Stimulated activated CD4-positive, alpha-beta T cell treated with anti-CD3 and anti-CD28 coated beads, TNF-alpha, amount 100 ng/mL, for 4 hours (primary cell): ENCODE data around the gene MED27.

Experiments
- DNase-seq, 3 experiments: peaks; one replicate each; pipeline ENCODE4 v3.0.0-alpha.2; 2020; ENCODE audit warnings: low read depth in 3 of 3

Gene MED27

DNA sequence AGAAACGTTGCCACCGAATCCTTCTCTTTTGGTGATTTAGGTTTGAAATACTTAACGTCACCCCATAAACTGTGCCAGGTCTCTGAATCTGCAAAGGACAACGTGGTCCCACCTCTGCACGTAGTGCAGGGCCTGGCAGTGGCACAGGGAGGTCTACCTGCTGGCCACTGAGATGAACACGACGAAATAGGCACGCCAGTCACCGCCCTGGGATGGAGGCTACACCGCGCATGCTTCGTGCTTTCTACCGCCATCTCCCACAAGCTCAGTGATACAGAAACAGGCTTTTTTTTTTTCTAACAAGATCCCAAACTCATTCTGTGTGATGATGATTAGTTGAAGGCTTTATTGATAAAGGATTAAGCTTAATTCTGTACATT lies 199.8 kb downstream of the MED27 start:
- no peak for DNase-seq

DNA sequence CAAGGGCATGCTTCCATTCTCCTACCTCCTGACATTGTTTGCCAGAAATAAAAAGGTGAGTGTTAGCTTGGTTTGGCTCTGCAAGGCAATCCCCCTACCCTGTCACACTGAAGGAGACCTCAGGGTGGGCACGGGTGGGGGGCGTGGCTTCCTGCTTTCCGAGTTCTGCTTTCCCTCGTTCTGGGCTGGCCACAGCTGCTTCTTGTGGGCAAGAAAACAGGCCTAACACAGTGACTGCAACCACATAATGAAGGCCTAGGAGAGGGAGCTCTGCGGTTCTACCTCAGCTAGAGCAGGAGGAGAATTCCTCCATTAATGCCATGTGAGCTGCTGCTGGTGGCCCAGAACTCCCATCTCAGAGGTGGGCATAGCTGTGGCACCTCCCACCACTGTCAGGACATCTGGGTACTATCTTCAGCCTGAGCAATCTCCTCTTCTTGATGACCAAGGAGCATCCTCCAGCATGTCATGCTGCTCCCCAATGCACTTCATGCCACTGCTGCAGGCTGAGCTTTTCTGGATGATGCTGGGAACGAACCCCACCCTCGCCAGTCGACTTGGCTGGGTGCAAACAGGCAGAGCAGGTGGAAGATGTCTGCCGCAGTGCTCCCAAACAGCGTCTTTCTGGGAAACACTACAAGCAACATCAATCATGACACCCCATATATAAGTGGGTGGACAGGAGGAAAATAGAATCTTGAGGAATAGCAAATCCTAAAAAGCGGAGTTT lies 200.3 kb downstream of the MED27 start:
- DNase-seq, result no peak

DNA sequence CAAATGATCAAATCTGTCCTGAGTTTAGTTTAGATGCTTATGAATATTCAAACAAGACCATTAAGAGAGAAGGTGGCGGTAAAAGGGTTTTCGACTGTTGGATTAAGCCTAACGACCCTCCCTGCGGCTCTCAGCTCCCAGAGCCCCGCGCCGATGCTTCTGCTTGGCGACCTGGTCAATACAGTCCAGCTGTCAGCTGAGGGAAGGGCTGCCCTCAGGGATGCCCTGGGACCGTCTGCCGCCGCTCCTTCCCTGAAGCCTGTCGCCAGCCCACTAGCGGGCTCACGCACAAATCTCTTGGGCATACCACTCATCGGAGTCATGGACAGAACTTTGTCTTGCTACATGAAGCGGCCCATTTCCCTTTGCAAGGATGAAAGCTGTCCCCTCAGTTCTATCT lies 203.2 kb downstream of the MED27 start:
- DNase-seq, result no peak

DNA sequence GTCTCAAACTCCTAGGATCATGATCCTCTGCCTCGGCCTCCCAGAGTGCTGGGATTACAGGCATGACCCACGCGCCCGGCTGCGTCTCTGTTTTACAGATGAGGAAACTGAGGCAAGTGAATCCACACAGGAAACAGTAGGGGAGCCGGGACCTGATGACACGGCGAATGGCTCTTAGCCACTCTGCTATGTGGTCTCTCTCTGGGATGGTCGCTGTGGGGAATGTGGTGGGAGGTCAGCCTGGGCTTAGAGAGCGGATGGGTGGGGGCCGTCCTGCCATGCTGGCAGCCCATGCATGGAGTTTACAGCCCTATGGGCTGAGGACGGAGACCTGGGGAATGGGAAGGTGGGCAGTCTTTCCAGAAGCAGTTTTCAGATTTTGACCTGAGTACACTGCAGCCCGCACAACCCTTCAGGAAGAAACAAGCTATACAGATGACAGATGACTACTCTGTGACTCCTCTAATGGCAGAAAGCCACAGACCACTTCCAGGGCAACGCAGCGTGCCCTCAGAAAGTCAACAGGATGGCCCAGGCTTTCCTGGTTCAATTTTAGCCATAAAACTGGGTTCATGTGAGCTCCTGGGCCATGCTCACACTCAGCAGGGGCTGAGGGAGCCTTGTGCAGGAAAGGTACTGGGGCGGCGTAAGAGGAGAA lies 203.7 kb downstream of the MED27 start:
- DNase-seq, result no peak

DNA sequence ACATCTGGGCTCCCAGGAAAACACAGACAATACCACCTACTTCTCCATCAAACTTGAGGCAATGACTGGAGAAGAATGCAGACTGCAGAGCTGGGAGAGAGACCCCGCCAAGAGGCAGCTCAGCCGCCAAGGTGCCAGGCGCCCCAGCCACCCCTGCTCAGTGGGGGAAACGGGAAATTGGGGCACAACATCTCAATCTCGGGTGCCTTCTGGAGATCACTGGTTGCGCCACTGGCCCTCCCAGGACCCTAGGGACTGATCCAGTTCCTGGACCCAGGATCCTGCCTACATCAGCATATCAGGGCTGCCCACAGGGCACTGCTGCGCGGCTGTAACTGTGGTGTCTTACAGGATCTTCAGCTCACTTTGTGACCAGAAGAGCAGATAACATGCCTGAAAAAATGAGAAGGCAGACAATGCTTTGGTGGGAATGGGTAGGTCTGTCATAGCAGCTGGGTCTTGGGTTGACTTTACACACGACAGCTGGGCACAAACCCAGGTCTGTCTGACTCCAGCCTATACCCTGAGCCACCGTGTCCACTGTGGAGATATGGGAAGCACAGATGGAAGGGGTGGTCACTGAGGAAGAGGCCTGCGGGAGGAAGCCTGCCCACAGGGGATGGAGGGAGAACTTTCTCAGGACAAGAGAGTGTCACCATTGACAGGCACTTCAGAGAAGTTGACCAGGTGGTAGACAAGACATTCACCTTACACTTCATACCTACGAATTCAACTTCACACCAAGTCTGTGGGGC lies 204.6 kb downstream of the MED27 start:
- no peak for DNase-seq

DNA sequence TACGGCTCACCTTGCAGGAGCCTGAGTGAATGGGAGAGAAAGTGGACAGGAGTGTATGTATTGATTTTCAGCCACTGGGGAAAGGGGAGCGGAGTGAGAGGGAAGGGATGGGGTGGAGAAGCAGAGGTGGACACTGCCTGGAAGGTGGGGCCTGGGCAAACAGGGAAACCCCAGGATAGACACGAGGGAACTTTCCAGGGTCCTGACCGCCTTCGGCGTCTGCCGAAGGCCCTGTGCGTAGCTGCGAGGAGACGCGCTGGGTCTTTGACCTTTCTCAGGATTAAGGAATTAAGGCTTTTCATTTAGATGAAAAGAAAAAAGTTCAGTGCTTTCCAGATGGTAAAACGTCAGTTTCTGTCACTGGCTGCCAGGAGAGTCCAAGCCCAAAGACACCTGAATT lies 205.2 kb downstream of the MED27 start:
- no peak for DNase-seq

DNA sequence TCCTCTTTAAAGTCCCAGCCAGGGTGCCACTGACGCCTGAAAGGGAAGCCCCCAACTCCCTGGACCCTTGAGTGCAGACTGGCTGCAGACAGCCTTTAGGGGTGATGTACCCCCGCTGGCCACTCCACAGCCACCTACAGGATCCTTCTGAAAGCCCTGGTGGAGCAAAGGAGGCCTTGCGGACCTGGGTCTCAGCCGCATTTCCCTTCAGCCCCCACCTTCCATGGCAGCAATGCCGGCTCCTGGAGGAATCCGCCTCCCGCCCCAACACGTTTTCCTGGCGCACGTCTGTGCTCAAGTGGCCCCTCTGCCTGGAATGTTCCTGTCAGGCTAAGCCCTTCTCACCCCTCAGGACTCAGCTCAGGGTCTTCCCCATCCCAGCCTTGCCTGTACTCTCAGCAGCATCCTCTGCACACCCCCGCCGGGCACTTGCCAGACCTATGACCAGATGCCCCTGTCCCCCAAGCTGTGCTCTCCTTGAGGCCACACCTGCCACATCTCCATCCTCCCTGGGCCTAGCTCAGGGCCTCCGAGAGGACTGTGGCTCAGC lies 205.7 kb downstream of the MED27 start:
- no peak for DNase-seq

DNA sequence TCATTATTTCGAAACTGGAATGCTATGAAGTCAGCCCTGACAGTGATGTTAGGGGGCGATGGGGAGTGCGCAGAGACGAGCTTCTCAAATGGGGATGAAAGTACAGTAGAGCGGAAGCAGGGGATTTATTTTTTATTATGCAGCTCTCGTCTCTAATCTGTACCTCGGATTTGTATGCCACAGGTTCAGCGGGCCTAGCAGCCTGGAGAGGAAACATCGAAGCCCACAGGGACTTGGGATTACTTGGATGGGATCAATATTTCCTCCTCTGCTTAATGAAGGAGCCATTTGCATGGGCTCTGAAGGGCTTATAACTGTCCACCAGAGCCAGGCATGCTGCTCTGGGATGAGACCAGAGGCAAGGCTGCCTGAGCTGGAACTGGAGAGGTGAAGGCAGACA lies 206.3 kb downstream of the MED27 start:
- DNase-seq, result no peak

DNA sequence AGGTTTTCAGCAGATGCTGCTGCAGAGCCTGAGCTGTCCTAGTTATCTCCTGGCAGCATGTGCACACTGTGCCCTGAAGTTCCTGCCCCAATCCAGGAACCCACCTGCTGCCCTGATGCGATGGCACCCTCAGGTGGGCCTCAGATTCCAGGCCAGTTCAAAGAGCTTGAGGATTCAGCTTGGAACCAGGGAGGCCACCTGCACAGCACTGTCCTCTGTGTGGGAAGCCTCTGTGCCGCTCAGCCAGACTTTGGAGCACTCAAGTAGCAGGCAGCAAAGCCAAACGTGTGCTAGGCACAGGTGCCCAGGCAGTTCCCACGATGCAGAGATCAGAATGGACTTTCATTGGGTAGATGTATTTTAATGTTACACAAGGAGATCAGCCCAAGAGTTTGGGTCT lies 207.0 kb downstream of the MED27 start:
- DNase-seq, result no peak

DNA sequence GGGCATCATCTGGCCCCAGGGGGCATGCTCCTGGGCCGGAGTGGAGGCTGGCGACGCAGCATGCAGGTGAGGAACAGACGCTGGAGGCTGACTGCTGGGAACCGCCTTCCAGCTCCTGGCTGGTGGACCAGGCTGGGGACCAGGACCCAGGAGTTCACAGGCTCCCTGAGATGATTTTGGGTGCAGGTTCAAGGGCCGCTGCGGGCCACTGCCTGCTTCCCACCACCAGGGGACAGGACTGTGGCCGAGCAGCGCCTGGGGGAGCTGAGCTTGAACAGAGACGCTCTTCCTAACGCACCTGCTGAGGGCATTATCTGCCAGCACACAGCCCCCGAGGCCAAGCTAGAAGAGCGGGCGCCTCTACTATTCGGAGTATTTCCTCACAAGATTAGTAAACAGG lies 207.7 kb downstream of the MED27 start:
- DNase-seq, result no peak

DNA sequence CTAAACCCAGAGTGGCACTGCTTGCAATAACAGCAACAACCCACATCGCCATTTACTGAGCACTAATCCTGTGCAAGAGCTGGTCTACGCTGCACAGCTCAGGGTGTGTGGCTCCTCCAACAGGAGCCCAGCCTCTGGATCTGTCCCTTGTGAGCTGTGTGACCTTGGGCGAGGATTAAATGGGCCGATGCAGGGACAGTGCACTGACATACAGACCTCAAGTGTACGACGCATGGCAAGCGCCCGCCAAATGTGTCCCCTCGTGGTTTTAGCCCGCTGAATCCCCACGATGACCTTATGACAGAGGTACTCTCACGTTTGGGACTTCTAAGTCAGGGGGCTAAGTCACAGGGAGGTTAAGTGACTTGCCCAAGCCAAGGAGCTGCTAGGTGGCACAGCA lies 209.5 kb downstream of the MED27 start:
- no peak for DNase-seq

DNA sequence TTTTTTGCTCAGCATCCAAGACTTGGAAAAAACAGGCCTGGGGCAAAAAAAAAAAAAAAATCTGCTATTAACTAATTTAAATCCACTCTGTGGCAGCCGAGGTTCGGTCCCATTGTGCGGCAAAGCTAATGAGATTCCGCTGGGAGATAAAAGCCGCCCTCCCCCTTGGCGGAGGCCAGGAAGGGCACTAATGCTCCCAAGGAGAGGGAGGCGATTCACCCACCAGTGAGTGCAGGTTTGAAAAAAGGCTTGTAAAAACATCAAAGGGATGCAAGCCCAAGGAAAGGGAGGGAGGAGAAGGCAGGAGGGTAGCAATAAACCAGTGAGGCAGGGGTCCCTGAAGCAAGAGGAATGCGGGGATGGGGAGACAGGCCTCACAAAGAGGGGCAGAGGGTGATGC lies 210.3 kb downstream of the MED27 start:
- DNase-seq, result no peak

DNA sequence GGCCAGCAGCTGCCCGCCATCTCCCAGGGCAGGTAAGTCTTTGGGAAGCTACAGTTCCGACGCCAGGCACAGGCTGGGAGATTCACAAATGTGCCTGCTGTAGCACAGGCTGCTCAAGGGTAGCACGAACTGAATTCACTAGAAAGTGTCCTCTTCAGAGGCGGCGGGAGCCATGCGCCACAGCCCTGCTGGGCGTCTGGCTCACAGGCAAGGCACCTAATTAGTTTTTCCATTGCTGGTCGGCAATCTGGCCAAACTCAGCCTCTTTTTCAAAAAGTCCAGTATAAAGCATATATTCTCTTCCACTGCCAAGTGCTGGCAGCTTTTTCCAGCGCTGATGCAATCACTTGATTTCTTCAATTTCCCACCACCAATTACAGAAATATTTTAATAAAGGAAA lies 210.9 kb downstream of the MED27 start:
- no peak for DNase-seq

DNA sequence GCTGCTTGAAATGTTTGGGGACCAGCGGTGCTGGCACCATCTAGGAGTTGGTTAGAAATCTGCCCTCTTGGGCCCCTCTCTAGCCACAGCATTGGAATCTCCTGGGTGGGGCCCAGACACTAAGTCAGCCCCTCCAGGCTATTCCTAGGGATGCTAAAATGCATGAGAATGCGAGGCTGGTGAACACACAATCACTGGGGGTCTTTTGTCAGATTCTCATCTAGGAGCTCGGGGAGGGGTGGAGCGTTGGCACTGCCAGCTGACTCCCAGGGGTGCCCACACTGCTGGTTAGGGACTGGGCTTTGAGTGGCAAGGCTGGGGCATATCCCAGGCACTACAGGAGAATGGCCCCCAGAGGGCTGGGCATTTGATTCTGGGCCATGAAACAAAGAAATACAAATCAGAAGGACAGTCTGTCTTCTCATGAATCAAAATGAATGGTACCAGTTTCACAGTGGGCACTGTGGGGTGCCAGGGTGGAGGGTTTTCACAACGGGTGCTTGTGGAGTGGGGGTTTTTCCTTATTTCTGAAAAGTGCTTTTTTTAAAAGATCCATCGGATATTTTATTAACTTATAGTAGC lies 212.0 kb downstream of the MED27 start:
- no peak for DNase-seq

DNA sequence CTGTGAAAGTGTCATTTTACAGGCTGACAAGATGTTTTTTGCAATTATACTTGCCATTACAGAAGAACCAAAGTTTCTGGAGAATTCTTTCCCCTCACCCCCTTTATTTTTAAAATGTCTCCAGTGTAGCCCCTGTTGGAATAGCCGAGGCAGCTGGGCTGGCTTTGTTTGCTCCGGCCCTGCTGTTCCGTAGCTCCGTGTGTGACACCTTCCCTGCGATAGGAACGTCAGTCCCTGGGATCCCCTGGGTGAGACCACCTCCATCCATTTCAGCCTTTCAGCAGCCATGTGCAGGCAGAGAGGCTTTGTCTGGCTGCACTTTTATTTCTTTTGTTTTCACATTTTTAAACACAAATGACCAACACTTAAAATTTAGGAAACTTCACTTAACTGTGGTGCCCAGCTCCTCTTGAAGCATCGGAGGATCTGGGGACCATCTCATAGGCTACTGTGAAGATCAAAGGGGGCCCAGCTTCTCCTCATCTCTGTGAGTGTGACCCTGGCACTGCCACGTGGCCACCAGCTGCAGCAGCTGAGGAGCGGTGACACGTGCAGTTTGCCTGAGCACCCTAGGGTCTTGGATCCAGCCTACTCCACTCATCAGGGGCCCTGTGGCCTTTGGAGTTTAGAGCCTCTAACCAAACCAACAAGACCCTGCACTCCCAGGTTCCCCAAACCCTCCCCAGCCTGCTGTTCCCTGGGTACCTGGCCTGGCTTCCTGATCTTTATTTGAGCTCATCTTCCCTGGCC lies 214.0 kb downstream of the MED27 start:
- DNase-seq, result no peak

DNA sequence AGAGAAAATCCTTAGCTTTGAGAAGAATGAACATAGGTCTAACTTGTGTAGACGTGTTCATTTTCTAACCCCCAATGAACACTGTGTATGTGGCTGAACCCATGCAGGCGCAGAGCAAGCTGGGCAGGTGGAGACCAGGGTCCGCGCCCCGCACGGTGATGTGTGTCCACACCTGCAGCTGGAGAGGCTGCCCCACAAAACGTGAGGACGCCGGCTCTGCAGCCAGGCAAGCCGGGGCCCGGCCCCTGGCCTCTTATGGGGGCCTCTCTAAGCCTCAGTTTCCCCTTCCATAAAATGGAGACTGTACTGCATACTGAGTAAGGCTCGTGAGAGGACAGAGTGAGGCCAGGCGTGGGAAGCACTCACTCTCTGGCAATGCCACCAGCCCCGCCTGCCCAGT lies 215.1 kb downstream of the MED27 start:
- no peak for DNase-seq

DNA sequence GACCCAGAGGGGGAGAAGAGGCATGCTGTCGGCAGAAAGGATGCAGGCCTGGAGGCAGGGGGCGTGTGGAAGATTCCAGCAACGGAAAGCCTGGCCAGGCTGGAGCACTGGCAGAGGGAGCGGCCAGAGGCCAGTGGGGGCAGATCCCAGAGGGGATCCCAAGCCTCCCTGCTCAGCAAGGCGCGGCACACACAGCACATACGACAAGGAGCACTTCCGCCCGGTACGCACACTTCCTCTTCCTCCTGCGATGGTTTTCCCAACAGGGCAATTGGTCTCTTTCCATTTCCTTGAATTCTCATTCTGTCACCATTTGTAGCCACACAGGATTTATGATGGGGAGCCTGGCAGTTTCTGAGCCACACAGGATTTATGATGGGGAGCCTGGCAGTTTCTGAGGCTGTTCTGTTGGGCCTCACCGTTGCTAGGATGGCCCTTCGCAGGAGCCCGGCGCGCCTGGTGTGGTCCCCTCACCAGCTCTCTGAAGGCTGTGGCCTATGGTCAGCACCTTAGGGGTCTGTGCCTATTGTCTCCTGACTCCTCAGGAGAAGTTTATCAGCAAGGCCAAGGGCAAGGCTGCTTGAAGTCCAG lies 216.3 kb downstream of the MED27 start:
- DNase-seq, result no peak

DNA sequence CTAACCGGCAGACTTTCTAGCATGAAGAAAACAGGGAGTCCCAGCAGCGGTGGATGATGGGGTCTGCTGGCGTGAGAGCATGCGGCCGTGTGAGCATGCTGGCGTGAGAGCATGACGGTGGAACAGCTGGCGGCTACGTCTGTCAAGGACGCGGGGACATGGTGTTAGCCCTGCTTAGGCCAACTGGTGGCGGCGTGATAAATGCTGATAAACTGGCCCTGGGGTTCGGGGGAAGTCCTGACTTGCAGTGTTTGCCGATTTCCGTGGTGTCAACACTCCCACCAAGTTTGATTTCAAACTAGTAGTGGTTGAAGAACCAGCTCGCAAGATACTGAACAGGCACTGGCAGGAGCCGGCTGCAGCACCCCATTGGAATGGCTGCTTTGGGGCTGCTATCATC lies 217.4 kb downstream of the MED27 start:
- no peak for DNase-seq

DNA sequence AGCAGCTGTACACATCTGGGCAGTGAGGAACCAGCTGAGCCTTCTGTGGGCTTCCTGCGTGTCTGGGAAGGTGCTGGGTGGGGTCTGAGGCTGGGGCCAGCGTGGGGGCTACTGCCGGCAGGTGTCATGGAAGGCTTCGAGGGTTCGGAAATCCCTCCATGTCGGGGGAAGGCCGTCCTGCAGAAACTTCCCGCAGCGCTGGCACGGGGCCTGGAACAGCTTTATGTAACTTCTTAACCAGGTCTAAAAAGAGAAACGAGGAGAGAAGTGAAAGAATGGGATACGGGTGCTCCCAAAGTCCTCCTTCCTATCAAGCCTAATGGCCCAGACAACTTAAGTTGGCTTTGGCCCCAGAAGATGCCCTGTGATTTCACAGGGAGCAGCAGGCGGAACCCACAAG lies 219.2 kb downstream of the MED27 start:
- no peak for DNase-seq

DNA sequence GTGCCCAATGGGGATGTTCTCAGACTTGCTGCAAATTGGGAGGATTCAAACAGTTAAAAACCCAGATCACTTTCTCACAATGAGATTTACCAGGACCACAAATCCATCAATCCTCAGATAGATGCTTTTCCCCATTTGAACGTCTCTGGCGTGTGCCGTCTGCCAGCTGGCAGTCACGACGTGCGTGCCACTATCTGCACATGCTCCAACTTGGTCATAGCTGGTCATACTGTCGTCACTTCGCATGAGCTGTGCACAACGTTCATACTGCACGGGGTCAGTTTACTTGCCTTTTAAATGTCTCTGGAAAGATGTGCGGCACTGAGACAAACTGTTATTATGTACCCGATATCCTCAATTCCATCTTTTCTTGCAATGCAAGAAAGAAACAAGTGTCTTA lies 221.5 kb downstream of the MED27 start:
- no peak for DNase-seq

DNA sequence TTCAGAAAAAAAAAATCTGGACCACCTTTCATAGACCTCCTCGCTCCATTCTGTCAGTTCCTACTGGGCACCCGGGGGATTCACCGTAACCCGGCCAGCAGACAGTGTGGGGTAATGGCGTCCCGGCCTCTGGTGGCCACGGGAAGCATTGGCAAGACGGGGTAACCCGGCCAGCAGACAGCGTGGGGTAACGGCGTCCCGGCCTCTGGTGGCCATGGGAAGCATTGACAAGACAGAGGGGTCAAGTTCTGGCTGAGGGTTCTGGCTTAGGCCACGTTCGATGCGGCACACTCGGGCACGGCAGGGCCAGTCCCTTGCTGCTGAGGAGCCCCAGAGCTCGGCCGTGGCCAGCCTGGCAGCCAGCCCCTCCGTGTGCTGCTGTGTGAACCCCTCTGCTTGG lies 223.6 kb downstream of the MED27 start:
- DNase-seq, result no peak
